ENCODE measurements around the gene CLEC4G. TPM values are rescaled to one million over a fixed set of nuclear protein-coding genes. Genes with fewer than 3 reads are reported as not detected.

Gene CLEC4G
- total RNA-seq, 1 experiment from 2014 or later = not detected

DNA sequence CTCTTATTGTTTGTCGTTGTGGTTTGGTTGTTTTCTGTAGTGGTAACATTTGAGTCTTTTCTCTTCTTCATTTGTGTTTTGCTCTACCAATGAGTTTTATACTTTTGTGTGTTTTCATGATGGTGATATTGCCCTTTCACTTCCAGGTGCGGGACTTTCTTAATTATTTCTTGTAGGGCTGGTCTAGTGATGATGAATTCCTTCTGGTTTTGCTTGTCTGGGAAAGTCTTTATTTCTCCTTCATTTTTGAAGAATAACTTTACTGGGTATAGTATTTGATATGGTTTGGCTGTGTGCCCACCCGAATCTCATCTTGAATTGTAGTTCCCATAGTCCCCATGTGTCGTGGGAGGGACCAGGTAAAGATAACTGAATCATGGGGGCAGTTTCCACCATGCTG lies 24.3 kb upstream of the CLEC4G start:
- Histone ChIP-seq H3K9me3 (ENCODE audit: insufficient read depth, low read depth) (peaks cover 21% of the 10 kb centered on the region), H3K27me3 (ENCODE audit: insufficient read depth, low read depth) (peaks cover 9% of the 10 kb centered on the region; the same call in 1 of the 2 replicates), H3K4me3 (no peak overlapping the region), H2AFZ (no peak overlapping the region), H4K20me1 (ENCODE audit: insufficient read depth) (no peaks in the 10 kb centered on the region), H3K4me1 (replicated peaks; ENCODE audit: insufficient read depth) (no peaks in the 10 kb centered on the region), H3K4me2 (no peak overlapping the region), H3K9me2 (ENCODE audit: insufficient read depth) (no peaks in the 10 kb centered on the region), H3K36me3 (ENCODE audit: low read depth) (no peaks in the 10 kb centered on the region), H3K27ac (no peak overlapping the region), H3K79me2 (ENCODE audit: low read depth) (no peaks in the 10 kb centered on the region), H3F3A (ENCODE audit: insufficient read depth, low read depth) (no peaks in the 10 kb centered on the region)
- CTCF ChIA-PET = no interaction called here
- POLR2A ChIA-PET (ENCODE audit: unreplicated experiment) = no interaction called here
- DNase-seq = no peak
- TF ChIP-seq, protein P1, sequence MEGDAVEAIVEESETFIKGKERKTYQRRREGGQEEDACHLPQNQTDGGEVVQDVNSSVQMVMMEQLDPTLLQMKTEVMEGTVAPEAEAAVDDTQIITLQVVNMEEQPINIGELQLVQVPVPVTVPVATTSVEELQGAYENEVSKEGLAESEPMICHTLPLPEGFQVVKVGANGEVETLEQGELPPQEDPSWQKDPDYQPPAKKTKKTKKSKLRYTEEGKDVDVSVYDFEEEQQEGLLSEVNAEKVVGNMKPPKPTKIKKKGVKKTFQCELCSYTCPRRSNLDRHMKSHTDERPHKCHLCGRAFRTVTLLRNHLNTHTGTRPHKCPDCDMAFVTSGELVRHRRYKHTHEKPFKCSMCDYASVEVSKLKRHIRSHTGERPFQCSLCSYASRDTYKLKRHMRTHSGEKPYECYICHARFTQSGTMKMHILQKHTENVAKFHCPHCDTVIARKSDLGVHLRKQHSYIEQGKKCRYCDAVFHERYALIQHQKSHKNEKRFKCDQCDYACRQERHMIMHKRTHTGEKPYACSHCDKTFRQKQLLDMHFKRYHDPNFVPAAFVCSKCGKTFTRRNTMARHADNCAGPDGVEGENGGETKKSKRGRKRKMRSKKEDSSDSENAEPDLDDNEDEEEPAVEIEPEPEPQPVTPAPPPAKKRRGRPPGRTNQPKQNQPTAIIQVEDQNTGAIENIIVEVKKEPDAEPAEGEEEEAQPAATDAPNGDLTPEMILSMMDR (conservative IDR thresholded peaks at IDR 0.05) = no peak
- TF ChIP-seq EZH2 (IDR thresholded peaks at IDR 0.05; ENCODE audit: low read depth) = no peak
- no TSS peak for BruUV-seq (replicated peaks)
- intact Hi-C loops (cut with micrococcal nuclease; ENCODE audit: unreplicated experiment) = no loop called here

DNA sequence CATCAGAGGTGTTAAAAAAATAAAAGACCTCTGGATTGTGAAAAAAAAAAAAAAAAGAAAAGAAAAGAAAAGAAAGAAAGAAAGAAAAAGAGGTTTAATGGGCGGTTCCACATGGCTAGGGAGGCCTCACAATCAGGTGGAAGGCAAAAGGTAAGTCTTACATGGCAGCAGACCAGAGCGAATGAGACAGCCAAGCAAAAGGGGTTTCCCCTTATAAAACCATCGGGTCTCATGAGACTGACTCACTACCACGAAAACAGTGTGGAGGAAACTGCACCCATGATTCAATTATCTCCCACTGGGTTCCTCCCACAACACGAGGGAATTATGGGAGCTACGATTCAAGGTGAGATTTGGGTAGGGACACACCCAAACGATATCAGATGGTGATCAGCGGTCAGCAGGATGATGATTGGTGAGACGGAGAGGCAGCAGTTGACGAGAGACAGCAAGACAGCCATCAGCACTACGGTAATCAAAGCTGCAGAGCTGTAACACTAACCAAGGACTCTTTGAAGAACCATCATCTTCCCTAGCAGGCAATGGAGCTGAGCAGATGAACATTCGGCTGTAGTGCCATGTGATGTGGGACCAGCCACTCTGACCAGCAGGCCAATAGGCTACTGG lies 19.4 kb upstream of the CLEC4G start:
- no peak overlapping the region for H3K4me2 ChIP-seq
- H4K20me1 ChIP-seq (ENCODE audit: insufficient read depth) = no peaks in the 10 kb centered on the region
- no peak overlapping the region for H3K27ac ChIP-seq
- peaks cover 9% of the 10 kb centered on the region; the same call in 1 of the 2 replicates for H3K27me3 ChIP-seq (ENCODE audit: insufficient read depth, low read depth)
- CTCF ChIA-PET = no interaction called here
- no TSS peak for BruUV-seq (replicated peaks)
- intact Hi-C loops (cut with micrococcal nuclease; ENCODE audit: unreplicated experiment) = no loop called here
- no peak overlapping the region for H2AFZ ChIP-seq
- H3K9me2 ChIP-seq (ENCODE audit: insufficient read depth) = no peaks in the 10 kb centered on the region
- no peak for TF ChIP-seq EZH2 (IDR thresholded peaks at IDR 0.05; ENCODE audit: low read depth)
- TF ChIP-seq, protein P1 (conservative IDR thresholded peaks at IDR 0.05) = no peak
- H3F3A ChIP-seq (ENCODE audit: insufficient read depth, low read depth) = peaks cover 3% of the 10 kb centered on the region; the same call in 1 of the 2 replicates
- DNase-seq = peak in 1 of 2 experiments; percentile 35
- no peaks in the 10 kb centered on the region for H3K79me2 ChIP-seq (ENCODE audit: low read depth)
- H3K9me3 ChIP-seq (ENCODE audit: insufficient read depth, low read depth) = 0 out of 2 replicates have a peak, but pooled peaks cover 8% of the 10 kb centered on the region
- H3K36me3 ChIP-seq (ENCODE audit: low read depth) = no peaks in the 10 kb centered on the region
- 0 out of 2 replicates have a peak, but pooled peaks cover 5% of the 10 kb centered on the region for H3K4me1 ChIP-seq (replicated peaks; ENCODE audit: insufficient read depth)
- no peak overlapping the region for H3K4me3 ChIP-seq
- POLR2A ChIA-PET (ENCODE audit: unreplicated experiment) = no interaction called here

DNA sequence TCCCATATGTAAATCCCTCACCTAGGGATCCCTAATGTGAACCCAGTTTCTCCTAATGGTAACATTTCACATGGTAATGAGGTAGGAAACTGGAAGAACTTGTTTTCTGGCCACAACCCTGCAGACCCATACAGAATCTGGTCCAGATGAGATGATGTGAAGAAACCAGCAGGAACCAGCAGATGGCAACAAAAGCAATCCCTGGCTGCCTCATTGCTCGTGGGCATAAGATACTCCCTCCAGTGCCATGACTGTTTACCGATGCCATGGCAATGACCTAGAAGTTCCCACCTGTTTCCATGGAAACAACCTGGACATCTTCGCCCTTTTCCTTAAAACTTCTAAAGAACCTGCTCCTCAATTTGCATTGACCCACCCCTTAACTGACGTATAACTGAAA lies 16.8 kb upstream of the CLEC4G start:
- Histone ChIP-seq H3K4me3 (no peak overlapping the region), H3K4me1 (replicated peaks; ENCODE audit: insufficient read depth) (0 out of 2 replicates have a peak, but pooled peaks cover 5% of the 10 kb centered on the region), H3K9me3 (ENCODE audit: insufficient read depth, low read depth) (no peaks in the 10 kb centered on the region), H3K4me2 (no peak overlapping the region), H3K36me3 (ENCODE audit: low read depth) (no peaks in the 10 kb centered on the region), H3K79me2 (ENCODE audit: low read depth) (no peaks in the 10 kb centered on the region), H3K9me2 (ENCODE audit: insufficient read depth) (no peaks in the 10 kb centered on the region), H4K20me1 (ENCODE audit: insufficient read depth) (no peaks in the 10 kb centered on the region), H3K27me3 (ENCODE audit: insufficient read depth, low read depth) (peaks cover 11% of the 10 kb centered on the region; the same call in 1 of the 2 replicates), H2AFZ (no peak overlapping the region), H3K27ac (no peak overlapping the region), H3F3A (ENCODE audit: insufficient read depth, low read depth) (peaks cover 3% of the 10 kb centered on the region; the same call in 1 of the 2 replicates)
- no peak for TF ChIP-seq EZH2 (IDR thresholded peaks at IDR 0.05; ENCODE audit: low read depth)
- TF ChIP-seq, protein P1 (conservative IDR thresholded peaks at IDR 0.05) = peak; percentile 64
- ChIA-PET POLR2A (ENCODE audit: unreplicated experiment) (no interaction called here), CTCF (no interaction called here)
- intact Hi-C loops (cut with micrococcal nuclease; ENCODE audit: unreplicated experiment) = loop anchor here (2.0 to 5.0 kb wide), 2 partner anchors 49 to 104 kb away; no protein-coding TSS in a partner anchor
- DNase-seq = peak; percentile 30 to 81
- BruUV-seq (replicated peaks) = no TSS peak
